Breast epithelium (tissue), 4 donors: ENCODE measurements around the gene WDR62. TPM values are rescaled to one million over a fixed set of nuclear protein-coding genes. Genes with fewer than 3 reads are reported as not detected.
A peak's percentile ranks its signal among the peaks of the same experiment; 100 is the strongest.

ENCODE experiments used
- DNase-seq, 2 donors: peaks; one replicate each; pipeline ENCODE4 v3.0.0-alpha.2; 2019; ENCODE audit warnings: low spot score in 2 of 2
- H3K27ac ChIP-seq, 2 donors: fragments of 200-600 bp; sonication (generic) in 1 of 2; one replicate each; pipeline ENCODE4 v1.5.1; 2016 to 2019; ENCODE audit warnings: mild to moderate bottlenecking in 1 of 2
- H3K27me3 ChIP-seq, 2 donors: fragments of 200-600 bp; sonication (generic) in 1 of 2; one replicate each; pipeline versions ENCODE4 v1.5.1 to v1.6.0; 2017 to 2019; ENCODE audit warnings: control low read depth in 1 of 2, mild to moderate bottlenecking in 1 of 2
- H3K36me3 ChIP-seq: fragments of 200-600 bp; one replicate; pipeline ENCODE4 v1.5.1; 2019
- H3K4me1 ChIP-seq, 2 donors: fragments of 200-600 bp; sonication (generic); one replicate each; pipeline ENCODE4 v1.5.1; 2016 to 2019; ENCODE audit warnings: control low read depth in 1 of 2
- H3K4me3 ChIP-seq, 3 donors: fragments of 200-600 bp; sonication (generic); 1 replicate in 2 of 3; 2 replicates in 1 of 3; pipeline ENCODE4 v1.5.1; 2016 to 2019; ENCODE audit warnings: mild to moderate bottlenecking in 3 of 3, moderate library complexity in 2 of 3
- H3K9me3 ChIP-seq, 2 donors: fragments of 200-600 bp; sonication (generic) in 1 of 2; one replicate each; pipeline ENCODE4 v1.5.1; 2016 to 2019; ENCODE audit warnings: control low read depth in 1 of 2
- POLR2A ChIP-seq: fragments of 450-650 bp; IDR thresholded peaks from one replicate; pipeline ENCODE4 v1.6.1; 2016; ENCODE audit warnings: antibody characterized with exemption, mild to moderate bottlenecking, moderate library complexity
- POLR2AphosphoS5 ChIP-seq, 3 donors: sonication (generic); formaldehyde crosslinking; IDR thresholded peaks; one replicate each; pipeline ENCODE4 v1.6.1; 2017; ENCODE audit warnings: antibody characterized with exemption in 3 of 3
- intact Hi-C: fragments of 100-400 bp; cut with DNase I; formaldehyde crosslinking; loops from one replicate; pipeline ENCODE4 v1.15.1; 2023; ENCODE audit warnings: low total_unique reads
- total RNA-seq, 3 donors: library from RNA; depleted of rRNA; stranded (reverse); fragments of >200 nt; gene quantifications; one replicate each; pipeline ENCODE4 v1.1.0, GENCODE V29; 2016
- TF ChIP-seq, protein P1 (sequence below), 3 donors: fragments of 450-650 bp; IDR thresholded peaks; one replicate each; pipeline ENCODE4 v1.5.1; 2016 to 2017; ENCODE audit warnings: antibody characterized with exemption in 3 of 3, mild to moderate bottlenecking in 3 of 3, moderate library complexity in 3 of 3

WDR62 gene
- total RNA-seq, 3 donors from 2014 or later = 0.59 to 0.98 (median 0.80) TPM

DNA sequence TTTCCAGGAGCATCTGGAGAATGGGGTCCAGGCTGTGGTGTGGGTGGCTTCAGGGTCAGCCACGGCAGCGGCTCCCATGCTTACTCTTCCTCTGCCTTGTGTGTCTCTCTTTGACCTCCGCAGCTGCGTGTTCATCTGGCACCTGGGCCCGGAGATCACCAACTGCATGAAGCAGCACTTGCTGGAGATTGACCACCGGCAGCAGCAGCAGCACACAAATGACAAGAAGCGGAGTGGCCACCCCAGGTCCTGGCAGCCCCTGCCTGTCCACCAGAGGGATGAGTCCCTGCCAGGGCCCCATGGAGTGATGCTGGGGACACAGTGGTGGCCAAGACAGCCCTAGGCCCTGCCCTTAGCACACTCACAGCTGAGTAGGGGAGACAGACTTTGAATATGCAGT lies 37.9 kb downstream of the WDR62 start:
- intact Hi-C loops = no loop called here
- Histone ChIP-seq H3K9me3 (no peaks in the 10 kb centered on the region), H3K27me3 (no peaks in the 10 kb centered on the region), H3K4me1 (no peaks in the 10 kb centered on the region), H3K4me3 (no peak overlapping the region), H3K27ac (no peak overlapping the region), H3K36me3 (no peaks in the 10 kb centered on the region)
- no peak for DNase-seq
- TF ChIP-seq POLR2AphosphoS5 (IDR thresholded peaks at IDR 0.05) (no peak), POLR2A (no peak)
- TF ChIP-seq, protein P1, sequence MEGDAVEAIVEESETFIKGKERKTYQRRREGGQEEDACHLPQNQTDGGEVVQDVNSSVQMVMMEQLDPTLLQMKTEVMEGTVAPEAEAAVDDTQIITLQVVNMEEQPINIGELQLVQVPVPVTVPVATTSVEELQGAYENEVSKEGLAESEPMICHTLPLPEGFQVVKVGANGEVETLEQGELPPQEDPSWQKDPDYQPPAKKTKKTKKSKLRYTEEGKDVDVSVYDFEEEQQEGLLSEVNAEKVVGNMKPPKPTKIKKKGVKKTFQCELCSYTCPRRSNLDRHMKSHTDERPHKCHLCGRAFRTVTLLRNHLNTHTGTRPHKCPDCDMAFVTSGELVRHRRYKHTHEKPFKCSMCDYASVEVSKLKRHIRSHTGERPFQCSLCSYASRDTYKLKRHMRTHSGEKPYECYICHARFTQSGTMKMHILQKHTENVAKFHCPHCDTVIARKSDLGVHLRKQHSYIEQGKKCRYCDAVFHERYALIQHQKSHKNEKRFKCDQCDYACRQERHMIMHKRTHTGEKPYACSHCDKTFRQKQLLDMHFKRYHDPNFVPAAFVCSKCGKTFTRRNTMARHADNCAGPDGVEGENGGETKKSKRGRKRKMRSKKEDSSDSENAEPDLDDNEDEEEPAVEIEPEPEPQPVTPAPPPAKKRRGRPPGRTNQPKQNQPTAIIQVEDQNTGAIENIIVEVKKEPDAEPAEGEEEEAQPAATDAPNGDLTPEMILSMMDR (IDR thresholded peaks at IDR 0.05) = no peak

DNA sequence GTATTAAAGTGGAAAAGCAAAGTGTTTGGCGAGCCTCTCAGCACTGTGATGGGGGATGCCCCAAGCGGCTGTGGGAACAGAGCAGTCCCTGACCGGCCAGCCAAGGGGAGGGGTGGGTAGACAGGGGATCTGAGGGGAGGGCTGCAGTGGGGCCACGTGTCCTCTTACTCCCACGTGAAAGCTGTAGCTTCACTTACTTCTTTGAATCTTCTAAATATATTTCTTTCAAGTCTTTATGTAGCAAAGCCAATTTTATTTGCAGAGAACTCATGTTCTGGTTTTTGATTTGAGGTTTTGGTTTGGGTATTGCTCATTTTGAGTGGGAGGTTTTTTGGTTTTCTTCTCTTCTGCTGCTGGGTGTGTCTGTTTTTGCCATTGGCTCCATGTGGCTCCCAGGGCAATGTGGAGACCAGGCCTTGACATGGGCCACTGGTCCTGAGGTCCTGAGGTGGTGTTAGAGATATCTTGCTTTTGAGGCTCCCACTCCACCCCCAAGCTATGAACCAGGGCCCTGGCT lies 38.5 kb downstream of the WDR62 start:
- intact Hi-C loops = no loop called here
- H3K4me1 ChIP-seq = no peaks in the 10 kb centered on the region
- H3K27me3 ChIP-seq = no peaks in the 10 kb centered on the region
- H3K4me3 ChIP-seq = no peak overlapping the region
- DNase-seq = no peak
- no peak overlapping the region for H3K27ac ChIP-seq
- TF ChIP-seq POLR2A (no peak), POLR2AphosphoS5 (IDR thresholded peaks at IDR 0.05) (no peak)
- TF ChIP-seq, protein P1 (IDR thresholded peaks at IDR 0.05) = no peak
- H3K9me3 ChIP-seq = no peaks in the 10 kb centered on the region
- no peaks in the 10 kb centered on the region for H3K36me3 ChIP-seq

DNA sequence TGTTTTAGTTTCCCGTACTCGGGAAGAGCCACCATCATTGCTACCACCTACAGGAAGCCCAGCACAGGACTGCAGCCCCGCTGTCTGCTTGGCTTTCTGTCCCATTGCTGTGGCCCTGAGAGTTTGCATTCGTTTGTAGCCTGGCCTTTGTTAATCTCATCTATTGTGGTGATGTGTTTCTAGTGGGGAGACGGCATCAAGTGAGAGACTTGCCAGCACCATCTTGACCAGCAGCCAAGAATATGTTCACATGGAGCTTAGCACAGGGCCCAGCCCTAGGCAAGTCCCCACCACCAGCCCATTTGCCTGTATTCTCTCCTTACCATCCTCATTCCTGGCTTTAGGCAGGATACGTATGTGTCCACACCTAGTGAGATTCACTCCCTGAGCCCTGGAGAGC lies 39.0 kb downstream of the WDR62 start:
- Histone ChIP-seq H3K27me3 (no peaks in the 10 kb centered on the region), H3K36me3 (no peaks in the 10 kb centered on the region), H3K4me3 (no peak overlapping the region), H3K4me1 (no peaks in the 10 kb centered on the region), H3K27ac (no peak overlapping the region), H3K9me3 (no peaks in the 10 kb centered on the region)
- intact Hi-C loops = no loop called here
- no peak for TF ChIP-seq POLR2A
- no peak for DNase-seq

DNA sequence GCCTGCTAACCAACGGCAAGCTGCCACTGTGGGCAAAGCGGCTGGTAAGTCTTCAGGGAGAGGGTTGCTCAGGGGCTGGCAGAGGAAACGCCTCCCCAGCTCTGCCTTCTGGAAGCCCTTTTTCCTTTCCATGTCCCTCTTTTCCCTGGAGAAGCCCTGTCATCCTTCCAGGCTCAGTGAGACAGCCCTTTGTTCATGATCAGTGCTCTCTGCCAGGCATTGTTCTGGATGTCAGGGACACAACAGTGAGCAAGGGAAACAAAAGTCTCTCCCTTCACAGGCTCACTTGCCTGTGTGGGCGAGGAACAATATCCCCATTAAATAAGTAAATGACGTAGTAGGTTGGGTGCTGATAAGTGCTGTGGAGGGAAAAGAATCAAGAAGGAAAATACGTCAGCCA lies 42.3 kb downstream of the WDR62 start:
- no peak for TF ChIP-seq POLR2A
- TF ChIP-seq POLR2AphosphoS5 (IDR thresholded peaks at IDR 0.05) = peak in 1 of 3 donors; percentile 8
- TF ChIP-seq, protein P1 (IDR thresholded peaks at IDR 0.05) = no peak
- no peaks in the 10 kb centered on the region for H3K4me1 ChIP-seq
- DNase-seq = peak in 1 of 2 donors; percentile 46
- intact Hi-C loops = no loop called here
- H3K27me3 ChIP-seq = no peaks in the 10 kb centered on the region
- no peaks in the 10 kb centered on the region for H3K9me3 ChIP-seq
- H3K36me3 ChIP-seq = no peaks in the 10 kb centered on the region
- H3K27ac ChIP-seq = peak overlapping the region; percentile 77 to 80
- H3K4me3 ChIP-seq = no peak overlapping the region

DNA sequence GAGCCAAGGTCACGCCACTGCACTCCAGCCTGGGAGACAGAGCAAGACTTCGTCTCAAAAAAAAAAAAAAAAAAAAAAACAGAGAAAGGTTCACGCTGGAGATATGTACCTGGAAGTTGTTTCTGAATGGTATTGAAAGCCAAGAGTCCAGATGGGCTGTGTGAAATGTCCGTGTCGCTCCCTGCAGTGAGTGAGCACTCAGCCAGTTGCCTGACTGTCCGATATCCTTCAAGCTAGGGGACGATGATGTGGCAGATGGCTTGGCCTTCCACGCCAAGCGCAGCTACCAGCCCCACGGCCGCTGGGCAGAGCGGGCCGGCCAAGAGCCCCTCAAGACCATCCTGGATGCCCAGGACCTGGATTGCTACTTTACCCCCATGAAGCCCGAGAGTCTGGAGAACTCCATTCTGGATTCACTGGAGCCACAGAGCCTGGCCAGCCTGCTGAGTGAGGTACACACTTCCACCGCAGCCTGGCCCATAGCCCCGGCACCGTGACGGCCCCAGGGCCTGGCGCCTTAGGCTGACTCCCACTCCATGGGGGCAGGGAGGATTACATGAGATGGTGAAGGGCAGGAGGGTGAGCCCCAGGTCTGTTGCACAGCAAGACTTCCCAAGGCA lies 44.6 kb downstream of the WDR62 start:
- DNase-seq = no peak
- Histone ChIP-seq H3K27ac (no peak overlapping the region), H3K9me3 (no peaks in the 10 kb centered on the region), H3K4me3 (no peak overlapping the region), H3K4me1 (no peaks in the 10 kb centered on the region), H3K36me3 (no peaks in the 10 kb centered on the region), H3K27me3 (no peaks in the 10 kb centered on the region)
- intact Hi-C loops = no loop called here
- TF ChIP-seq, protein P1 (IDR thresholded peaks at IDR 0.05) = no peak
- TF ChIP-seq POLR2AphosphoS5 (IDR thresholded peaks at IDR 0.05) = no peak
- no peak for TF ChIP-seq POLR2A
